Endothelial cell of umbilical vein (primary cell): ENCODE results near the gene RAI2.

ENCODE experiments used
- POLR2A ChIP-seq: IDR thresholded peaks from 2 replicates; pipeline ENCODE4 v1.6.1; 2012; ENCODE audit warnings: low read depth, mild to moderate bottlenecking, control low read depth, low read length
- TF ChIP-seq, protein P1 (sequence below), 2 donors: IDR thresholded peaks; 1 replicate in 1 of 2; 2 replicates in 1 of 2; pipeline ENCODE4 v1.5.1; 2011; ENCODE audit warnings: low read length in 2 of 2, mild to moderate bottlenecking in 2 of 2, moderate library complexity in 2 of 2, control low read depth in 1 of 2, inconsistent platforms in 1 of 2, low read depth in 1 of 2; ENCODE audit not compliant: insufficient read depth in 1 of 2; ENCODE audit errors: extremely low read depth in 1 of 2

DNA sequence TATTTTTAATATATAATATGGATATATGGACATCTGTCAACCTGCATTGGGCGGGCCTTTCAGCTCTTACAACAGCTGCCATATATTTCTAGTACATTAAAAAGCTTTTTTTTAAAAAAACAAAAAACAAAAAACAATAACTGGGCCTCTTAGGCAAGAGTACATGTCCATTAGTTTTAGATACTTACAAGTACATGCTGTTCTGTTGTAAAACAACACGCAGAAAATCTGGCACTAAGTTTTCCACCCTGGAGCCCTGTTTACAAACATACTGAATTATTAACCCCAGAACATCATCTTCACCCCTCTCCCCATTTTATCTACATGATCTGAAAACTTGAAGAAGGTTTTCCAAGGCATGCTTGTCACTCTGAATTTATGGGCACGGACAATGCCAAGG is 29.8 kb downstream of the RAI2 start:
- TF ChIP-seq, protein P1, sequence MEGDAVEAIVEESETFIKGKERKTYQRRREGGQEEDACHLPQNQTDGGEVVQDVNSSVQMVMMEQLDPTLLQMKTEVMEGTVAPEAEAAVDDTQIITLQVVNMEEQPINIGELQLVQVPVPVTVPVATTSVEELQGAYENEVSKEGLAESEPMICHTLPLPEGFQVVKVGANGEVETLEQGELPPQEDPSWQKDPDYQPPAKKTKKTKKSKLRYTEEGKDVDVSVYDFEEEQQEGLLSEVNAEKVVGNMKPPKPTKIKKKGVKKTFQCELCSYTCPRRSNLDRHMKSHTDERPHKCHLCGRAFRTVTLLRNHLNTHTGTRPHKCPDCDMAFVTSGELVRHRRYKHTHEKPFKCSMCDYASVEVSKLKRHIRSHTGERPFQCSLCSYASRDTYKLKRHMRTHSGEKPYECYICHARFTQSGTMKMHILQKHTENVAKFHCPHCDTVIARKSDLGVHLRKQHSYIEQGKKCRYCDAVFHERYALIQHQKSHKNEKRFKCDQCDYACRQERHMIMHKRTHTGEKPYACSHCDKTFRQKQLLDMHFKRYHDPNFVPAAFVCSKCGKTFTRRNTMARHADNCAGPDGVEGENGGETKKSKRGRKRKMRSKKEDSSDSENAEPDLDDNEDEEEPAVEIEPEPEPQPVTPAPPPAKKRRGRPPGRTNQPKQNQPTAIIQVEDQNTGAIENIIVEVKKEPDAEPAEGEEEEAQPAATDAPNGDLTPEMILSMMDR (IDR thresholded peaks at IDR 0.05; ENCODE audit: extremely low read depth in 1 of 2, insufficient read depth in 1 of 2, low read depth in 1 of 2, low read length in 2 of 2) = no peak
- TF ChIP-seq POLR2A = no peak
